GM21515 (cell line): ENCODE measurements around the gene GJB2.

Source experiments
- ATAC-seq: cut with Tn5 transposase; IDR thresholded peaks from one replicate; pipeline ENCODE4 v1.9.1; 2021; ENCODE audit not compliant: unreplicated experiment

The GJB2 gene

GRCh38 chr13:20192836-20193161, at the start of gene GJB2:
TSS of gene GJB2 (minus strand) at chr13:20192938. CDS start at chr13:20189581, 3,357 bp downstream.
- ATAC-seq: no peak

- no peak for ATAC-seq
Measured at GRCh38 chr13:20241593-20241992, 48.9 kb upstream of the GJB2 start.

- ATAC-seq: no peak
Measured at GRCh38 chr13:20239748-20240147, 47.0 kb upstream of the GJB2 start.

GRCh38 chr13:20232556-20233277, 40.0 kb upstream of the GJB2 start:
- ATAC-seq: no peak

- no peak for ATAC-seq
Measured at GRCh38 chr13:20231839-20232555, 39.3 kb upstream of the GJB2 start, which contains the start of gene GJB6. TSS of gene GJB6 (minus strand) at chr13:20232319. CDS start at chr13:20223480, 8,839 bp downstream.

- no peak for ATAC-seq
Measured at GRCh38 chr13:20230913-20231838, 38.4 kb upstream of the GJB2 start.

- ATAC-seq: no peak
Measured at GRCh38 chr13:20227730-20228129, 35.0 kb upstream of the GJB2 start.

- ATAC-seq: no peak
Measured at GRCh38 chr13:20227288-20227687, 34.5 kb upstream of the GJB2 start.

- ATAC-seq: no peak
Measured at GRCh38 chr13:20222553-20222952, 29.8 kb upstream of the GJB2 start.

- ATAC-seq: no peak
Measured at GRCh38 chr13:20221772-20222171, 29.0 kb upstream of the GJB2 start.

- peak; percentile 87 for ATAC-seq
Measured at GRCh38 chr13:20219577-20219976, 26.8 kb upstream of the GJB2 start.

GRCh38 chr13:20217168-20217567, 24.4 kb upstream of the GJB2 start:
- ATAC-seq: no peak

GRCh38 chr13:20209948-20210347, 17.2 kb upstream of the GJB2 start:
- no peak for ATAC-seq

GRCh38 chr13:20206698-20207235, 14.0 kb upstream of the GJB2 start:
- ATAC-seq: no peak

GRCh38 chr13:20206065-20206697, 13.4 kb upstream of the GJB2 start:
- ATAC-seq: no peak

- no peak for ATAC-seq
Measured at GRCh38 chr13:20198781-20199180, 6.0 kb upstream of the GJB2 start.

GRCh38 chr13:20197361-20197834, 4.7 kb upstream of the GJB2 start:
- ATAC-seq: no peak

- ATAC-seq: no peak
Measured at GRCh38 chr13:20195801-20196200, 3.1 kb upstream of the GJB2 start.

- no peak for ATAC-seq
Measured at GRCh38 chr13:20193907-20194631, 1.3 kb upstream of the GJB2 start.
